ENCODE measurements around the gene SYNE2.
"Not testable (repeated sequence)": the region's sequence is repeated elsewhere in the genome, so short reads cannot be mapped to it uniquely, and the experiment has no call there.

The SYNE2 gene

DNA sequence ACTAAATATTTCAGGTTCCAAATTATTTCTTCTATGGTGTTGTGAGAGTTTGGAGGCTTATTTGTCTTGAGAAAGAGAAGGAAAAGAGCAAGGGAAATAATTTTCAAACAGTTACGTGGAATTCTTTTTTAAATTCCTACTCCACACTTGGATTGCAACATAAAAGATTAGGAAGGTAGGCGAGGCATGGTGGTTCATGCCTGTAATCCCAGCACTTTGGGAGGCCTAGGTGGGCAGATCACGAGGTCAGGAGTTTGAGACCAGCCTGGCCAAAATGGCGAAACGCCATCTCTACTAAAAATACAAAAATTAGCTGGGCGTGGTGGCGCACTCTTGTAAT is 265.6 kb downstream of the SYNE2 start:
- not testable (repeated sequence) for DNase-seq (ENCODE audit: low read depth in 2 of 2)

DNA sequence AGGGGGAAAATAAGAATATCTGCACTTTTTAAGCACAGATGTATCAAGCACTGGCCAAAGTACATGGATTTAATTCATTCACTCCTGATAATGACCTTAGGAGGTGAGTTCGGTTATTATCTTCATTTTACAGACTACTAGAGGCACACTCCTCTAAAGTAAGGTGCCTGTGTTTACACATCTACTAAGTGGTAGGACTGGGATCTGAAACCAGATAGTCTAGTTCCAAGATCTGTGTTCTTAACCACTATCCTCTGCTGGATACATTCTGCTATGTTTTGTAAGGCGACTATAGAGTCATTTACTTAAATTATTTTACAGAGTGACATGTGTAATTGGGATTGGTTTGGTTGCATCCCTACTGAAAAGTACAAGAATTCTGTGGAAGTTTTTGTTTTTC is 266.1 kb downstream of the SYNE2 start:
- no peak for DNase-seq (ENCODE audit: low read depth in 2 of 2)

DNA sequence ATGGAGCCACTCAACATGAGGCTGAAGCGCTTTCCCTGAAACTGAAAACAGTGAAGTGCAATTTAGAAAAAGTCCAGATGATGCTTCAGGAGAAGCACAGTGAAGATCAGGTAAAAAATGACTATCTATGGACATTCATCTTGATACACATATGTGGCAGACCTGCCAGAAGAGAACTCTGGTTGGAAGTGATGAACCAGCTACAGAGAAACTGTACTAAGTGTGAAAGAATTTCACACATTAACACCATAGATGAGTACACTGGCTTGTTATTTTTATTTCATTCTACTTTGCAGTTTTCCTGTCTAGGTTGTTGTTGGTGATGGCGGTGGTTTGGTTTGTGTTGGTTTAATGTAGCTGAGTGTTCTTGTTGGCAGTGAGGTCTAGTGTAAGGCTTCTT is 266.7 kb downstream of the SYNE2 start:
- DNase-seq (ENCODE audit: low read depth in 2 of 2), result no peak

DNA sequence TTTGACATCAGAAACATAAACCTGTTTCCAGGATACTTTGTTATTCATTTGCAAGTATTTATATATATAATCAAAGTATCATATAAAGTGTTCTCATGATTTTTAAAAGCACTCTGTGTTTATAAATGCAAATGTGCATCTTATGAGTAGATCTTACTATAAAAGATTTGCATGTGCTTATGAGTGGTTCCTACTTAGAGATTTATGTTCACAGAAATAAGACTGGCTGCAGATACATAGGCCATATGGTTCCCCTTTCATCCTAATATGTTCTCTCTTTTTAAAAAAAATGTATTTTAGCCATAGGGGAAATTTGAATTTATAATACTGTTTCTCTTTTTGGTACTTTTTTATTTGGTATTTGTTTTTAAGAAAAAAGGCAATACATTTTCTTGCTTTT is 267.2 kb downstream of the SYNE2 start:
- DNase-seq (ENCODE audit: low read depth in 2 of 2), result no peak

DNA sequence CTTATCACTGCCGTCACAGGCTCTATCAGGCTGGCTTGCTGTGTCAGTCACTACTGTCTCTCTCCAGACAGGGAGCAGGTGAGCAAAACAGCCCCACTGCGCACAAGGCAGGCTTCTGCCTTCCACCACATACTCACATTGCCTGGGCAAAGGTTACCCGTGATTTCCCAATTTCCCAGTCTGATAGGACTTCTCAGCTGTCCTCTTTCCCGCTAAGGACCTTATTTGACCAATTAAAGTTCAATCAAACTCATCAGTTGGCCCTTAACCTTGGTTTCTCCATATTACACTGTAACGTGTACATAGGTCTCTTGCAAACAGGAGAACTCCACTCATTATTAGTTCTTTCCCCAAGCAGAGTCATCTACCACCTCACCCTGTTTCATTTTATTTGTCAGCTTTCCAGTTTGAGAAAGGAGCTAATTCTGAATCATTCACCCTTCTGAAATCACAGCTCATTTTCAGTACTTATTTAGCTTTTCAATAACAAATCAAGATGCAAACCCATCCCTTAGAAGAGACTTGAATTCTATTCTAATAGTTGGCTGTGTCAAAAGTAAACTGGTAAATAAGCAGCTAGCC is 270.5 kb downstream of the SYNE2 start:
- DNase-seq (ENCODE audit: low read depth in 2 of 2), result no peak

GRCh38 chr14:64125270-64125669 is 272.5 kb downstream of the SYNE2 start:
- DNase-seq (ENCODE audit: low read depth in 2 of 2), result no peak

DNA sequence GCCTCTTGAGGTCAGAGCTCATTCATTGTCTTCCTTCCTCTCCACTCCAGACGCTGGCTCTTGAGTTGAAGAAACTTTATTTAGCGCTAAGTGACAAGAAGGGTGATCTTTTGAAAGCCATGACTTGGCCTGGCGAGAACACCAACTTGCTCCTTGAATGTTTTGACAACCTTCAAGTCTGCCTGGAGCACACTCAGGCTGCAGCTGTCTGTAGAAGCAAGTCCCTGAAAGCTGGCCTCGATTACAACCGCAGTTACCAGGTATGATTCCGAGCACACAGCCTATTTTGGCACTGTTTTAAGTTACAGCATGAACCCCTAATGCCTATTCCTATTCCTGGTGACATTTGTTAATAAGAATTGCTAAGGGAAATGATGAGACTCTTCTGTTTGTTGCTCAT is 273.7 kb downstream of the SYNE2 start:
- DNase-seq (ENCODE audit: low read depth in 2 of 2), result no peak

DNA sequence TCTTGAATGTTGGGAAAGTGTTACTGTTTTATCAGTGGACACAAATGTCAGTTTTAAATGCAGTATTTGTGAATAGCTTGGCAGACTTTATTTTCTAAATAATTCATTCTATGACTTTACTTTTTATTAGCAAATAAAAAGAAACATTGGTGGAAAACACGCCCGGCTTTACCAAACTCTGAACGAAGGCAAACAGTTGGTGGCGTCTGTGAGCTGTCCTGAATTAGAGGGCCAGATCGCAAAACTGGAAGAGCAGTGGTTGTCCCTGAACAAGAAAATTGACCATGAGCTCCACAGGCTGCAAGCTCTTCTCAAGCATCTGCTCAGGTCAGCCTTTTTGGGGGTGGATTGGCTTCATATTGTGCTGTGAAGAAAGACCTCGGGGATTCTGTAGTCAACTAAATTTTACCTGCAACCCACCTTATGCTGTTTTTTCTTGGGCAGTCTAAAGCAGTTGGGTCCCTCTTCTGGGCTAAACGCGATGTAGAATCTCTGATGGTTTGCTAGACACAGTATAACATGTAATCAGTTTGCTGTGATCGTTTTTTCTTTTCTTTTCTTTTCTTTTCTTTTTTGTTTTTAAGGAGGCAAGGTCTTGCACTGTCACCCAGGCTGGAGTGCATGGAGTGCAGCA is 285.0 kb downstream of the SYNE2 start:
- DNase-seq (ENCODE audit: low read depth in 2 of 2), result no peak

DNA sequence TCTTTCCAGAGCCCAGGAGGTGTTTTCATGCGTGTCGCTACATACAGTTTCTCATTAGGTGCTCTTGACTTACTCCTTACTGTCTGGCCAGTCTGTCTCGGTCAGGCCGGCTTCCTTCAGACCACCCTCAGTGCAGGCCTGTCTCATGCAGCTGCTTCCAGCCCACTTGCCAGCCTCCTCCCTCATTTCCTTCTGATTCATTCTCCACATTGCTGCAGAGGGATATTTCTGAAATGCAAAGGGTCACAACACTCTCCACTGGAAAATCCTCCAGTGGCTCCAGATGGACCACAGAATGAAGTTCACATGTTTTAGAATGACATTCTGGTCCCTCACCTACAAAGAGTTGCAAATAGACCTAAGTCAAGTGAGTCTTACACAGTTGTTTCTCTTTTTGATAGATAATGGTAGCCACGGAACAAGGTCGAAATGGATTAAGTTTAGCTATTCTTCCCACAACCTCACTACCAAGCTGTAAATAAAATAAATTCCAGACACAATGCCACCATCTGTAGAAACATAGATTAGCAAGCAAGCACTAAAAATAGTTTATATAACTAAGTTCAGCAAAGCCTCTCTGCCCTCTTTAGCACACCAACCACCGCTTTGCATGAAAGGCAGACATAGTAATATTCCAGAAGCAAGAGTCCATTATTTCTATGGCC is 294.5 kb downstream of the SYNE2 start:
- no peak for DNase-seq (ENCODE audit: low read depth in 2 of 2)

DNA sequence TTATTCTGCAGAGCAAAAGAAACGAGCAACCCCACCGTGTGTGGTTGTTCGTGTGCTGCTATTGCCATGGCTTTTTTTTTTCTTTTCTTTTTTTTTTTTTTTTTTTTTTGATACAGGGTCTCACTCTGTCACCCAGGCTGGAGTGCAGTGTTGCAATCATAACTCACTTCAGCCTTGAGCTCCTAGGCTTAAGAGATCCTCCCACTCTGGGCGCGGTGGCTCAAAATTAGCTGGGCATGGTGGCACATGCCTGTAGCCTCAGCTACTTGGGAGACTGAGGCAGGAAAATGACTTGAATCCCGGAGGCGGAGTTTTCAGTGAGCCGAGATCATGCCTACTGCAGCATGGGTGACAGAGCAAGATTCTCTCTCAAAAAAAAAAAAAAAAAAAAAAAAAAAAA is 297.1 kb downstream of the SYNE2 start:
- DNase-seq (ENCODE audit: low read depth in 2 of 2), result no peak

DNA sequence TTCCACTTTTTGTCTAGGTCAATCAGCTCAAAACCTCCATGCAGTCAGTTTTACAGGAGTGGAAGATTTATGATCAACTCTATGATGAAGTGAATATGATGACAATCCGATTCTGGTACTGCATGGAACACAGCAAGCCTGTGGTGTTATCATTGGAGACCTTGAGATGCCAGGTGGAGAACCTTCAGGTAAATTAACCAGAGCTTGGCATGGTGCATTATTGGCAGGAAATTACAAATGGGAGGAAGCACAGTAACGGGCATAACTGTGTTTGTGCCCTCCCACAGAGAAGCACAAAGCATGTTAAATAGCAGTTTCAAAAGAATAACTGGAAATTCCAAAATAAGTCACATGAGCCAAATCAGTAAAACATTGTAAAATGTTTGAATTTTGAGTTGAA is 305.8 kb downstream of the SYNE2 start:
- no peak for DNase-seq (ENCODE audit: low read depth in 2 of 2)

DNA sequence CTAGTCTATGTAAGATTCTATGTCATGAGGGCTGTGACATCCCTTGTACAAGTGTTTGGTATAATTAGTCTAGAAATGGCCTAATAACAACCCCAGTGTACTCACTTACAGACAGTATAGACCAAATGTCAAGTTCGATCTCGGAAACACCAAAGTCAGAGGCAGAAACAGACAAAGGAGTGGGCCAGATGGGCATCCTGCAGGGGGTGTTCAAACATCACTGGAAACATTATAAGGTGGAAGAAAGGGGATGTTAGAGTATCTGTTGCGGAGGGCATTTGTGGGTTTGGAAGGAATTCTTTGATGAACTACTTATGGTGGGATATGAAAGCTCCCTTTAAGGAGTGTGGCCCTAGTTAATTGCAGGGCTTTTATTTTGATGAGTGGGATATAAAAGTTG is 306.8 kb downstream of the SYNE2 start:
- DNase-seq (ENCODE audit: low read depth in 2 of 2), result no peak

- DNase-seq (ENCODE audit: low read depth in 2 of 2), result no peak
These were observed 317.4 kb downstream of the SYNE2 start for GRCh38 chr14:64170181-64170580.

DNA sequence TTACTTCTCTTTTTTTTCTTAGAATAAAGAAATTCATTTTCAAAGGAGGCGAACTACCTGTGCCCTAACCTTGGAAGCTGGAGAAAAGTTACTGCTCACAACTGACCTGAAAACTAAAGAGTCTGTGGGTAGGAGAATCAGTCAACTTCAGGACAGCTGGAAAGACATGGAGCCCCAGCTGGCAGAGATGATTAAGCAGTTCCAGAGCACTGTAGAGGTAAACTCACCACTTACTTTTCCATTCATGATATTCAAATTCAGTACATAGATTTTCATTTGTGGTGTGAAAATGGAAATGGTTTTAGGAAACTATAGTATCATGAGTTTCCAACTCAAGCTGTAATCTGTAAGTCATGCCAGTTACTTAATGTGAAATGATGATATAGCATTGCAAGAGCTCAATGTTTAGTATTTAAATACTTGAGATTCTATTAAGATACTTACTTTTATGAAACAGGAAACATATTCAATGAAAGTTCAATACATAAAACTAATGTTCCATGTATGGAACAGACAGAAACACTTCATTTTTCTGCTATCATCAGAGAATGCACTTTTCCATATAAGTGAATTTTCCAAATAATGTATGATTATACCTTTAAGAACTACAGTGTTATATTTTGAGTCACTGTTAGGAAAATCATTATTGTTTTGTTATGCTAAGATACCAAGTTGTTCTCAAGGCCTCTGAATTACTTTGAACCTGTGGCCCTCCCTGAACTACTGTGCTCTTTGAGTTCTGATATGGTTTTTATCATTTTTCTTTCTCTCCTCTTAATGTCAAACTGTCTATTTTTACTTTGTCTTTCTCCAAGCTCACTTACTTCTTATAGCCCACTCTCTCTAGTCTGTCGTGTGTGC is 322.3 kb downstream of the SYNE2 start:
- DNase-seq (ENCODE audit: low read depth in 2 of 2), result no peak

DNA sequence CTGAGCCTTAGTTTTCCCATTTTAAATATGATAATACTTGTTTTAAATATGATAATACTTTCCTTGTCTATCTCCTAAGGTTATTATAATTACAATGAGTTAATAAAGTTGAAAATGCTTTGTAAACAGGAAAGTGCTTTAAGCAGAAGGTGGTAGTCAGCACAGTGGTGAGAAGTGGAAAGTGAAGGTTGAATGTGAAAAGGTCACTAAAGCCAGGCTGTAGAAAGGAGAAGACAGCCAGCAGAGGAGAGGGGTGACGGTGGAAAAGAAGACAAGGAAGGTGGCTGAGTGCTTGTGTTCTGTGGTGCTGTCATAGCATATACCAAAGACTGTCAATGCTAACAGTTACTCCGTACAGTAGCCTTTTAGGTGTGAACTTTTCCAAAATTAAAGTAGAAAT is 323.5 kb downstream of the SYNE2 start:
- DNase-seq (ENCODE audit: low read depth in 2 of 2), result no peak

DNA sequence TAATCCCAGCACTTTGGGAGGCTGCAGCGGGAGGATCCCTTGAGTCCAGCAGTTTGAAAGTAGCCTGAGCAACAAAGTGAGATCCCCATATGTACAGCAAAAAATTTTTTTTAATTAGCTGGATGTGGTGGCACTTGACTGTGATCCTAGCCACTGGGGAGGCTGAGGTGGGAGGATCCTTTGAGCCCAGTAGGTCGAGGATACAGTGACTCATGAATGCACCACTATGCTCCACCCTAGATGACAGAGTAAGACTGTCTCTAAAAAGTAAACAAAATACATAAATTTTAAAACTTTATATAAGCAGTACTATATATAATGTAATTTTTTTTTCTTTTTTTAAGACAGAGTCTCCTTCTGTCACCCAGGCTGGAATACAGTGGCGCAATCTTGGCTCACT is 326.0 kb downstream of the SYNE2 start:
- DNase-seq (ENCODE audit: low read depth in 2 of 2), result no peak

GRCh38 chr14:64182908-64183307 is 330.1 kb downstream of the SYNE2 start:
- not testable (repeated sequence) for DNase-seq (ENCODE audit: low read depth in 2 of 2)

DNA sequence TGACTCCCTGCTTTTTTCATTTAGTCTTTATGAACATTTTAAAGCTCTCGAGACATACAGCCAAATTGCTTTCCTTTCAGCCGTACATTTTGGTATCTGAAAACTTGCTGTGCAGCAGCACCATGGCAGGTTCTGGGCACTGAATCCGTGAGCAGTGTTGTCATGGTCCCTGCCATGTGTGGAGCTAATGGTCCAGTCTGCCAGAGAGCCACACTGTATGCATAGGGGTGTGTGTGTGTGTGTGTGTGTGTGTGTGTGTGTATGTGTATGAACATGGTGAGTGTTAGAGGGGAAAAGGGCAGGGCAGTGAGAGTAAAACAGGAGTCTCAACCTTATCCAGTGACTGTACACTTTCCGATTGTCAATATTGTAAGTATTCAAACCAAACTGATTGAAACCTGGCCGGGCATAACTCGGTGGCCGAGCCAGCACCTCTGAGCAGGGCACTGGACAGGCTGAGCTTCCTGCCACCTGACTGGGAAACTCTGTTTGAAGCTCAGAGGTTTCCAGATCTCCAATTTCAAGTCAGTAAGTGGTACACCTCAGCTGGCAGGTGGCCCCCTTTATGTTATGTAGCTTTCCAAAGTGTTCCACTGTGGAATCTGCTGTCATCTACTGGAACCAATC is 331.4 kb downstream of the SYNE2 start:
- no peak for DNase-seq (ENCODE audit: low read depth in 2 of 2)

- no peak for DNase-seq (ENCODE audit: low read depth in 2 of 2)
These were observed 332.4 kb downstream of the SYNE2 start for GRCh38 chr14:64185184-64185583.

GRCh38 chr14:64186231-64187129 is 333.7 kb downstream of the SYNE2 start:
- DNase-seq (ENCODE audit: low read depth in 2 of 2), result no peak

GRCh38 chr14:64187331-64187730 is 334.5 kb downstream of the SYNE2 start:
- DNase-seq (ENCODE audit: low read depth in 2 of 2), result no peak
